NB4 (cell line): Measurements from ENCODE around the gene UQCC2.

Experiments used
- DNase-seq: peaks from one replicate; pipeline ENCODE4 v3.0.0; 2010; ENCODE audit warnings: low read depth
- H3K4me3 ChIP-seq: one replicate; pipeline ENCODE4 v1.5.1; 2011; ENCODE audit warnings: mild to moderate bottlenecking, low read depth, low read length, moderate library complexity
- MYC ChIP-seq: IDR thresholded peaks from 2 replicates; pipeline ENCODE4 v1.6.1; 2011; ENCODE audit warnings: low read depth, low read length
- POLR2A ChIP-seq: IDR thresholded peaks from 2 replicates; pipeline ENCODE4 v1.6.1; 2011; ENCODE audit warnings: mild to moderate bottlenecking; ENCODE audit not compliant: insufficient read length; ENCODE audit errors: extremely low read depth
- TF ChIP-seq, protein P1 (sequence below): IDR thresholded peaks from 2 replicates; pipeline ENCODE4 v1.6.1; 2011; ENCODE audit warnings: low read depth, low read length
- TF ChIP-seq, protein P2 (sequence below): IDR thresholded peaks from one replicate; pipeline ENCODE4 v1.5.1; 2012; ENCODE audit warnings: low read depth, low read length

Gene UQCC2

DNA sequence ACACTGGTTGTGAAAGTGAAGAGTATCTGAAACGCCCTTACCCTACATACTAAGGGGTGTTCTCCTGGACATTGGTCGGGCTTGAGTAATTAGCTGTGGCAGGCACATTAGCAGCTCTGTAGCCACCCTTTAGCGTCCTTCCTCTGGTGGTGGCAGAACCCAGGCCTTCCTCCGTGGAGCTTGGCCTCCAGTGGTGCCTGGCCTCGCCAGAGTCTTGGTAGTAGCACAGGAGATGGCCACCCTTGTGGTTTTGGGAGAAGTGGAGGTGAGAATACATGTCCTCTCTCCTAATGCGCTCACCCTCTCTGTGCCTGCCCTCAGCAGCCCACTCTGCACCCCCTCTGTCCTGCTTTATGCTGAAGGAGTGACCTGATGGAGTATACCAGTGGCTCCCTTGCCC is 17.6 kb upstream of the UQCC2 start:
- no peak overlapping the region for H3K4me3 ChIP-seq
- TF ChIP-seq POLR2A (no peak), MYC (no peak)
- TF ChIP-seq, protein P1, sequence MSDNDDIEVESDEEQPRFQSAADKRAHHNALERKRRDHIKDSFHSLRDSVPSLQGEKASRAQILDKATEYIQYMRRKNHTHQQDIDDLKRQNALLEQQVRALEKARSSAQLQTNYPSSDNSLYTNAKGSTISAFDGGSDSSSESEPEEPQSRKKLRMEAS, result no peak
- TF ChIP-seq, protein P2, sequence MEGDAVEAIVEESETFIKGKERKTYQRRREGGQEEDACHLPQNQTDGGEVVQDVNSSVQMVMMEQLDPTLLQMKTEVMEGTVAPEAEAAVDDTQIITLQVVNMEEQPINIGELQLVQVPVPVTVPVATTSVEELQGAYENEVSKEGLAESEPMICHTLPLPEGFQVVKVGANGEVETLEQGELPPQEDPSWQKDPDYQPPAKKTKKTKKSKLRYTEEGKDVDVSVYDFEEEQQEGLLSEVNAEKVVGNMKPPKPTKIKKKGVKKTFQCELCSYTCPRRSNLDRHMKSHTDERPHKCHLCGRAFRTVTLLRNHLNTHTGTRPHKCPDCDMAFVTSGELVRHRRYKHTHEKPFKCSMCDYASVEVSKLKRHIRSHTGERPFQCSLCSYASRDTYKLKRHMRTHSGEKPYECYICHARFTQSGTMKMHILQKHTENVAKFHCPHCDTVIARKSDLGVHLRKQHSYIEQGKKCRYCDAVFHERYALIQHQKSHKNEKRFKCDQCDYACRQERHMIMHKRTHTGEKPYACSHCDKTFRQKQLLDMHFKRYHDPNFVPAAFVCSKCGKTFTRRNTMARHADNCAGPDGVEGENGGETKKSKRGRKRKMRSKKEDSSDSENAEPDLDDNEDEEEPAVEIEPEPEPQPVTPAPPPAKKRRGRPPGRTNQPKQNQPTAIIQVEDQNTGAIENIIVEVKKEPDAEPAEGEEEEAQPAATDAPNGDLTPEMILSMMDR, result no peak
- no peak for DNase-seq

DNA sequence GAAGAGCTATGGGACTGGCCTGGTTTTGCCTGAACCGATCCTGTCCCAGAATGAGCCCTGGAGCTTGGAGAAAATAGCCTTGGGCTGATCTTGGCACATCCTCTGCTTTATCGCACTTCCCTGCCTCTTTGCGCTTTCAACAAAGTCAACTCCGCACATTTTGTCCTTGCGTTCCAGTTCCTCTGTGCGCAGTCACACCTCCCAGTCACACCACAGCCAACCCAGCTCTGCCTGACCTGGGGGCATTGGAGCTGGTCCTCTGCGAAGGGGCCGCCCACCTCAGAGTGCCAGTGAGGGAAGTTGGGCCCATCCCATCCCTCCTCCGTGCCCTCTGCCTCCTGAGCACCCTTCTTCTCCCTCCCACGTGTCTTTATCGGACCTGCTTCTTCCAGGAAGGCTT is 16.9 kb upstream of the UQCC2 start:
- H3K4me3 ChIP-seq, result no peak overlapping the region
- no peak for TF ChIP-seq POLR2A
- no peak for TF ChIP-seq MYC
- TF ChIP-seq, protein P2, result no peak
- TF ChIP-seq, protein P1, result no peak
- no peak for DNase-seq

DNA sequence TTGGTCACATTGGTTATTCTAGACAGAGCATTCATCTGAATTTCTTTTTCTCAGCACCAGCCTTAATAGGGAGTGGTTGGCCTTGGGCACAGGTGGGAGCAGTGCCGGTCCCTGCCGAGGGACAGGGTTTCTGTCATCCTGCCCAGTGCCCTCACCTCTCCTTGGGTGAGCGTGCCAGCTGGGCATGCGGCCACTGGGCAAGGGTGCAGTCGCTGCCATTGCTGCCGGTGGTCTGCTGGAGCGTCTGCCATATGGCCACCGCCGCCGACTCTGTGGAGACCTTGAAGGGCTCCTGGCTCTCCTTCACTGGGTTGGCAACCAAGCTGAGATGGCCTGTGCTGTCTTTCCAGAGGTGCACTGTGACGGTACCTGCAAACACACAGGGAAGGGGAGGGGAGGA is 16.4 kb upstream of the UQCC2 start:
- DNase-seq, result no peak
- no peak overlapping the region for H3K4me3 ChIP-seq
- TF ChIP-seq, protein P1, result no peak
- TF ChIP-seq, protein P2, result no peak
- TF ChIP-seq MYC, result no peak
- no peak for TF ChIP-seq POLR2A

DNA sequence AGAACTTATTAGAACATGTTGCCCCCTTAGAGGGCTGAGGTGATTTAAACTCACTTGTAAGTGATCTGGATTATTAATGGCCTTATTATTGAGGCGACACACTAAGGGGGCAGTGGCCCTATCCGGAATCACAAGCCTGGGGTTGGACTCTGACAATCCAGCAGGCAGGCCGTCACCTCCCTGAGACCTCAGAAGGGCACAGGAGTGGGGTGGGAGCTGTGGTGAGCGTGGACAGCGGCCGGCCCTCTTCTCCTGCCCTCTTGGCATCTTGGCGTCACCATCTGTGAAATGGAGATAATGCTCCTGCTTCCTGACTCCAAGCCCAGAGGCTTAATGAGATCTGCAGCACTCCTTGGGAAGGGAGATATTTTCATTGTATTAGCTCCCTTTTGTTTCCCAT is 15.6 kb upstream of the UQCC2 start:
- TF ChIP-seq POLR2A, result no peak
- DNase-seq, result no peak
- no peak overlapping the region for H3K4me3 ChIP-seq

DNA sequence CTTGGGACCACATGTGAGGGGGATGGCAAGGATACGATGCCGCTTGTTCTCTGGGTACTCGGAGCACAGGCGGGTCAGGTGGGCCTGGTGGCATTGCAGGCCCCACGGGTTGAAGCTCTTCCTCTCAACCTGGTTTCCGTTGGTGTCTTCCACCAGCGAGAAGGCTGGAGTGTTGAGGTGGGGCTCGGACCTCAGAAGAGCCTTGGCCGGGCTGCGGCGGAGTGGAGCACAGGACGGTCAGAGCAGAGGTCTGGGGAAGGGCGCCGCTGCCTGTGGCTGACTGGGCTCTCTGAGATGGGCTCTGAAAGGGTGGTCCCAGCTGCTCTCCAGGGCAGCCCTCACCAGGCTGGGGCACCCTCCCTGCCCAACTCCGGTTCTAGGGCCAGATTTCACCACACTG is 15.2 kb upstream of the UQCC2 start:
- no peak overlapping the region for H3K4me3 ChIP-seq
- no peak for TF ChIP-seq MYC
- TF ChIP-seq, protein P2, result no peak
- TF ChIP-seq, protein P1, result no peak
- TF ChIP-seq POLR2A, result no peak
- no peak for DNase-seq

DNA sequence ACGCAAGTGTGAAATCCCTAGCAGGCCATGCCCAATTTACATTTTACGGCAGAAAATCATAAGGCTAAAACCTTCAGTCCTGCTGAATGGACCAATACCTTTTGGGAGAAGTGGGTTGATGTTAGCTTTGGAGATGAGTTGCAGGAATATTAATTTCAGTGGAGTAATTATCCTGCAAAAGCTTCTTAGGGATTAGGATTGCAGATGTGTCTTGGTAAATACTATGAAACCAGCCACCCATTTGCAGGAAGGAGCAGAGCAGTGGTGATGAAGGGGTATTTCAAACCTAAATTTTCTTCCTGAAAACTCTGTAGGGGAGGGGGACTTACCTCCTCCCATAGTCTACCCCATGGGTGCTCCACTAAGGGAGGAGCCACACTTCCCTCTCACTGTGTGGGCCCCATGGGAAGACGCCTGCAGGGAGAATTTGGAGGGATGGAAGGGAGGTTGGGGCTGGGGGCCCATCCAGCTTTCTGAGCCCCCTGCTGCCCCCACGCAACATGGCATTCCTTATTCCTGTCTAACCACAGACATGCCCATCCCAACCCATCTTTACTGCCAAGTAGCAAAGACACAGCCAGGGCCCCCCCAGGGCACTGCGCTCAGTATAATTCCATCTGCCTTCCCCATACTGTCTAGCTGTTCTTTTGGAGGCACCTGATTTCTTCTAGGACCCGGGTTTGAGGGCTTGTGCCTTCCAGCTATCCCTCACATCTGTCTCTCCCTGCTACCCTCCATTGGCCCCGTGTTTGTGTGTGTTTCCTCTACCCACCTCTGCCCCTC is 14.6 kb upstream of the UQCC2 start:
- TF ChIP-seq, protein P1, result no peak
- TF ChIP-seq MYC (no peak), POLR2A (no peak)
- TF ChIP-seq, protein P2, result no peak
- H3K4me3 ChIP-seq, result no peak overlapping the region
- DNase-seq, result no peak
